Liver (tissue), 9 donors: ENCODE data around the gene SPOCK2. TPM values are rescaled to one million over a fixed set of nuclear protein-coding genes. Genes with fewer than 3 reads are reported as not detected.
A peak's percentile ranks its signal among the peaks of the same experiment; 100 is the strongest.

Experiments used
- DNase-seq: peaks from one replicate; pipeline ENCODE4 v3.0.0-alpha.2; 2017; ENCODE audit warnings: low spot score
- H3K27ac ChIP-seq, 2 donors: one replicate each; pipeline ENCODE4 v1.7.0; 2013; ENCODE audit warnings: inconsistent platforms in 2 of 2, low read length in 2 of 2, control low read depth in 1 of 2, low read depth in 1 of 2, mild to moderate bottlenecking in 1 of 2
- H3K27me3 ChIP-seq, 4 donors: one replicate each; pipeline versions ENCODE4 v1.6.1 to v1.7.0; 2013; ENCODE audit warnings: low read length in 3 of 4, inconsistent platforms in 1 of 4, mild to moderate bottlenecking in 1 of 4, moderate library complexity in 1 of 4; ENCODE audit not compliant: control insufficient read depth in 4 of 4, insufficient read depth in 4 of 4
- H3K36me3 ChIP-seq, 4 donors: one replicate each; pipeline versions ENCODE4 v1.6.1 to v1.7.0; 2013; ENCODE audit warnings: low read length in 3 of 4, mild to moderate bottlenecking in 3 of 4, low read depth in 1 of 4, moderate library complexity in 1 of 4; ENCODE audit not compliant: control insufficient read depth in 4 of 4, insufficient read depth in 3 of 4
- H3K4me1 ChIP-seq, 4 donors: one replicate each; pipeline versions ENCODE4 v1.6.1 to v1.7.0; 2013; ENCODE audit warnings: low read length in 3 of 4, mild to moderate bottlenecking in 3 of 4, moderate library complexity in 1 of 4; ENCODE audit not compliant: control insufficient read depth in 4 of 4, insufficient read depth in 4 of 4
- H3K4me3 ChIP-seq, 3 donors: one replicate each; pipeline versions ENCODE4 v1.6.1 to v1.7.0; 2013; ENCODE audit warnings: low read length in 3 of 3, control low read depth in 1 of 3, low read depth in 1 of 3, mild to moderate bottlenecking in 1 of 3
- H3K9ac ChIP-seq, 2 donors: one replicate each; pipeline ENCODE4 v1.7.0; 2013; ENCODE audit warnings: low read length in 2 of 2, mild to moderate bottlenecking in 2 of 2, moderate library complexity in 2 of 2, control low read depth in 1 of 2, low read depth in 1 of 2
- H3K9me3 ChIP-seq, 4 donors: one replicate each; pipeline versions ENCODE4 v1.6.1 to v1.7.0; 2013; ENCODE audit warnings: low read length in 3 of 4; ENCODE audit not compliant: control insufficient read depth in 4 of 4
- EGR1 ChIP-seq, 2 donors: IDR thresholded peaks; 2 replicates each; pipeline ENCODE4 v1.6.1; 2016 to 2018; ENCODE audit warnings: antibody characterized with exemption in 2 of 2, low read depth in 2 of 2
- FOXA1 ChIP-seq: IDR thresholded peaks from 2 replicates; pipeline ENCODE4 v1.6.1; 2016; ENCODE audit warnings: antibody characterized with exemption
- FOXA2 ChIP-seq: IDR thresholded peaks from 2 replicates; pipeline ENCODE4 v1.6.1; 2016; ENCODE audit warnings: antibody characterized with exemption
- GABPA ChIP-seq, 2 donors: IDR thresholded peaks in 1 of 2; conservative IDR thresholded peaks in 1 of 2; 2 replicates each; pipeline ENCODE4 v1.6.1; 2016; ENCODE audit warnings: antibody characterized with exemption in 2 of 2, mild to moderate bottlenecking in 1 of 2, moderate library complexity in 1 of 2
- HNF4A ChIP-seq, 2 donors: conservative IDR thresholded peaks; 2 replicates each; pipeline ENCODE4 v1.6.1; 2016; ENCODE audit warnings: antibody characterized with exemption in 2 of 2, mild to moderate bottlenecking in 2 of 2
- HNF4G ChIP-seq: IDR thresholded peaks from 2 replicates; pipeline ENCODE4 v1.6.1; 2016; ENCODE audit warnings: antibody characterized with exemption
- JUND ChIP-seq, 2 donors: IDR thresholded peaks; 2 replicates each; pipeline ENCODE4 v1.6.1; 2016; ENCODE audit warnings: antibody characterized with exemption in 2 of 2
- NR2F2 ChIP-seq: IDR thresholded peaks from 2 replicates; pipeline ENCODE4 v1.6.1; 2016; ENCODE audit warnings: antibody characterized with exemption
- RAD21 ChIP-seq, 2 donors: IDR thresholded peaks; 2 replicates each; pipeline ENCODE4 v1.6.1; 2016; ENCODE audit warnings: antibody characterized with exemption in 2 of 2, mild to moderate bottlenecking in 2 of 2
- RXRA ChIP-seq, 2 donors: IDR thresholded peaks; 2 replicates each; pipeline ENCODE4 v1.6.1; 2017 to 2018; ENCODE audit warnings: antibody characterized with exemption in 2 of 2, mild to moderate bottlenecking in 1 of 2
- SP1 ChIP-seq: IDR thresholded peaks from 2 replicates; pipeline ENCODE4 v1.6.1; 2018; ENCODE audit warnings: antibody characterized with exemption, mild to moderate bottlenecking
- TAF1 ChIP-seq: conservative IDR thresholded peaks from 2 replicates; pipeline ENCODE4 v1.6.1; 2016; ENCODE audit warnings: antibody characterized with exemption, mild to moderate bottlenecking
- WGBS: extraction: QIAGEN DNeasy Blood & Tissue Kit; methylation state at CpG from one replicate; pipeline ENCODE4 v1.1.7; 2013; 5-methylcytosine and 5-hydroxymethylcytosine counted together
- polyA plus RNA-seq, 2 donors: library from polyadenylated mRNA; stranded (reverse) in 1 of 2; unstranded in 1 of 2; fragments of 200-250 nt in 1 of 2; fragments of >200 nt in 1 of 2; fragmentation: Nextera tagmentation in 1 of 2; extraction: Ambion mirVana in 1 of 2; gene quantifications; one replicate each; pipeline versions ENCODE4 v1.2.1 to v1.2.3, GENCODE V29; 2013 to 2015
- total RNA-seq, 2 donors: library from RNA; depleted of rRNA; stranded (reverse); fragments of >200 nt; gene quantifications; one replicate each; pipeline ENCODE4 v1.2.3, GENCODE V29; 2014
- TF ChIP-seq, protein P1 (sequence below): IDR thresholded peaks from 2 replicates; pipeline ENCODE4 v1.6.1; 2016; ENCODE audit warnings: antibody characterized with exemption
- TF ChIP-seq, protein P2 (sequence below): fragments of 150-350 bp; IDR thresholded peaks from 2 replicates; pipeline ENCODE4 v1.5.1; 2017; ENCODE audit warnings: improper control_type of control experiment, low read depth, low read length; ENCODE audit not compliant: missing input control
- TF ChIP-seq, protein P3 (sequence below): IDR thresholded peaks from 2 replicates; pipeline ENCODE4 v1.6.1; 2016; ENCODE audit warnings: antibody characterized with exemption, mild to moderate bottlenecking
- TF ChIP-seq, protein P4 (sequence below): IDR thresholded peaks from 2 replicates; pipeline ENCODE4 v1.6.1; 2016; ENCODE audit warnings: antibody characterized with exemption
- donor health status: healthy.
- donor health status: healthy.
- donor health status: healthy.
- donor health status: healthy.
- donor health status: healthy.

Gene SPOCK2
- total and polyA plus RNA-seq, 4 donors, result 0.36 to 1.7 (median 0.64) TPM

DNA sequence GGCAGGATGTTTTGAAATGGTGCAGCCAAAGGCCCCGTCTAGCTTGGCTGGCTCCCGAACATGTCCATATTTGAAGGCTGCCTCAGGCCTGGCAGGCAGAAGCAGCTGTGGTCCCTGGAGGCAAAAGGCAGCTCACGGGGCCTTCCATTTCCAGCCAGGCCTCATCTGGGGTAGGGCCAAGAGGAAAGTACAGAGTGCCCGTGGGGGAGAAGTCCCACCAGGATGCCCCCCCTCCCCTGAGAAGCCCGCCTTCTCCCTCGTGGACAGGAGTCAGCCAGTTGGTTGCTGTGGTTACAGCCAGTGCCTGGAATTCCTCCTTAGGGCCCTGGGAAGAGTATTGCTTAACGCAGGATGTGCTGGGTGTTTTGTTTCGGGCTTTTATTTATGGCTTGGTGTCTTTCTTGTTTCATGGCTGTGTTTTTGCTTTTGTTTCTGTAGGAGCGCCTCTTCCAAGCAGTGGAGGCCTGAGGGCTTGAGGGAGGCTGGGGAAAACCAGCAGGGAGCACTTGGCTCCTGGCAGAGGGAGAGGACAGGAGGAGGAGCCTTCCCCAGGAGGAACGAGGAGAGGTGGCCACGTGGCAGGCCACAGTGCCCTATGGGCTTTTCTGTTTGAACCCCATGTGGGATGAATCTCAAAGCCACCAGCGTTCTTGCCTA lies 78.8 kb downstream of the SPOCK2 start:
- peaks cover 0 to 8% (median 0%) of the 10 kb centered on the region in 4 donors for H3K4me1 ChIP-seq
- H3K36me3 ChIP-seq, result no peaks in the 10 kb centered on the region
- WGBS, result 67% methylated on average over 12 of the region's 12 CpGs
- no peaks in the 10 kb centered on the region for H3K27me3 ChIP-seq
- no peak overlapping the region for H3K4me3 ChIP-seq
- peak overlapping the region; percentile 58 to 78 for H3K27ac ChIP-seq
- no peaks in the 10 kb centered on the region for H3K9me3 ChIP-seq
- no peak for DNase-seq
- TF ChIP-seq, protein P1, sequence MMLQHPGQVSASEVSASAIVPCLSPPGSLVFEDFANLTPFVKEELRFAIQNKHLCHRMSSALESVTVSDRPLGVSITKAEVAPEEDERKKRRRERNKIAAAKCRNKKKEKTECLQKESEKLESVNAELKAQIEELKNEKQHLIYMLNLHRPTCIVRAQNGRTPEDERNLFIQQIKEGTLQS, result no peak
- TF ChIP-seq RAD21 (IDR thresholded peaks at IDR 0.05) (no peak), JUND (IDR thresholded peaks at IDR 0.05) (no peak), HNF4A (conservative IDR thresholded peaks at IDR 0.05) (no peak), SP1 (peak; percentile 44), EGR1 (IDR thresholded peaks at IDR 0.05; ENCODE audit: low read depth in 2 of 2) (no peak), TAF1 (no peak), NR2F2 (peak; percentile 62), RXRA (IDR thresholded peaks at IDR 0.05) (peak; percentile 7 to 8)
- TF ChIP-seq, protein P2, sequence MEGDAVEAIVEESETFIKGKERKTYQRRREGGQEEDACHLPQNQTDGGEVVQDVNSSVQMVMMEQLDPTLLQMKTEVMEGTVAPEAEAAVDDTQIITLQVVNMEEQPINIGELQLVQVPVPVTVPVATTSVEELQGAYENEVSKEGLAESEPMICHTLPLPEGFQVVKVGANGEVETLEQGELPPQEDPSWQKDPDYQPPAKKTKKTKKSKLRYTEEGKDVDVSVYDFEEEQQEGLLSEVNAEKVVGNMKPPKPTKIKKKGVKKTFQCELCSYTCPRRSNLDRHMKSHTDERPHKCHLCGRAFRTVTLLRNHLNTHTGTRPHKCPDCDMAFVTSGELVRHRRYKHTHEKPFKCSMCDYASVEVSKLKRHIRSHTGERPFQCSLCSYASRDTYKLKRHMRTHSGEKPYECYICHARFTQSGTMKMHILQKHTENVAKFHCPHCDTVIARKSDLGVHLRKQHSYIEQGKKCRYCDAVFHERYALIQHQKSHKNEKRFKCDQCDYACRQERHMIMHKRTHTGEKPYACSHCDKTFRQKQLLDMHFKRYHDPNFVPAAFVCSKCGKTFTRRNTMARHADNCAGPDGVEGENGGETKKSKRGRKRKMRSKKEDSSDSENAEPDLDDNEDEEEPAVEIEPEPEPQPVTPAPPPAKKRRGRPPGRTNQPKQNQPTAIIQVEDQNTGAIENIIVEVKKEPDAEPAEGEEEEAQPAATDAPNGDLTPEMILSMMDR, result no peak
- TF ChIP-seq, protein P3, sequence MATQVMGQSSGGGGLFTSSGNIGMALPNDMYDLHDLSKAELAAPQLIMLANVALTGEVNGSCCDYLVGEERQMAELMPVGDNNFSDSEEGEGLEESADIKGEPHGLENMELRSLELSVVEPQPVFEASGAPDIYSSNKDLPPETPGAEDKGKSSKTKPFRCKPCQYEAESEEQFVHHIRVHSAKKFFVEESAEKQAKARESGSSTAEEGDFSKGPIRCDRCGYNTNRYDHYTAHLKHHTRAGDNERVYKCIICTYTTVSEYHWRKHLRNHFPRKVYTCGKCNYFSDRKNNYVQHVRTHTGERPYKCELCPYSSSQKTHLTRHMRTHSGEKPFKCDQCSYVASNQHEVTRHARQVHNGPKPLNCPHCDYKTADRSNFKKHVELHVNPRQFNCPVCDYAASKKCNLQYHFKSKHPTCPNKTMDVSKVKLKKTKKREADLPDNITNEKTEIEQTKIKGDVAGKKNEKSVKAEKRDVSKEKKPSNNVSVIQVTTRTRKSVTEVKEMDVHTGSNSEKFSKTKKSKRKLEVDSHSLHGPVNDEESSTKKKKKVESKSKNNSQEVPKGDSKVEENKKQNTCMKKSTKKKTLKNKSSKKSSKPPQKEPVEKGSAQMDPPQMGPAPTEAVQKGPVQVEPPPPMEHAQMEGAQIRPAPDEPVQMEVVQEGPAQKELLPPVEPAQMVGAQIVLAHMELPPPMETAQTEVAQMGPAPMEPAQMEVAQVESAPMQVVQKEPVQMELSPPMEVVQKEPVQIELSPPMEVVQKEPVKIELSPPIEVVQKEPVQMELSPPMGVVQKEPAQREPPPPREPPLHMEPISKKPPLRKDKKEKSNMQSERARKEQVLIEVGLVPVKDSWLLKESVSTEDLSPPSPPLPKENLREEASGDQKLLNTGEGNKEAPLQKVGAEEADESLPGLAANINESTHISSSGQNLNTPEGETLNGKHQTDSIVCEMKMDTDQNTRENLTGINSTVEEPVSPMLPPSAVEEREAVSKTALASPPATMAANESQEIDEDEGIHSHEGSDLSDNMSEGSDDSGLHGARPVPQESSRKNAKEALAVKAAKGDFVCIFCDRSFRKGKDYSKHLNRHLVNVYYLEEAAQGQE, result no peak
- TF ChIP-seq, protein P4, sequence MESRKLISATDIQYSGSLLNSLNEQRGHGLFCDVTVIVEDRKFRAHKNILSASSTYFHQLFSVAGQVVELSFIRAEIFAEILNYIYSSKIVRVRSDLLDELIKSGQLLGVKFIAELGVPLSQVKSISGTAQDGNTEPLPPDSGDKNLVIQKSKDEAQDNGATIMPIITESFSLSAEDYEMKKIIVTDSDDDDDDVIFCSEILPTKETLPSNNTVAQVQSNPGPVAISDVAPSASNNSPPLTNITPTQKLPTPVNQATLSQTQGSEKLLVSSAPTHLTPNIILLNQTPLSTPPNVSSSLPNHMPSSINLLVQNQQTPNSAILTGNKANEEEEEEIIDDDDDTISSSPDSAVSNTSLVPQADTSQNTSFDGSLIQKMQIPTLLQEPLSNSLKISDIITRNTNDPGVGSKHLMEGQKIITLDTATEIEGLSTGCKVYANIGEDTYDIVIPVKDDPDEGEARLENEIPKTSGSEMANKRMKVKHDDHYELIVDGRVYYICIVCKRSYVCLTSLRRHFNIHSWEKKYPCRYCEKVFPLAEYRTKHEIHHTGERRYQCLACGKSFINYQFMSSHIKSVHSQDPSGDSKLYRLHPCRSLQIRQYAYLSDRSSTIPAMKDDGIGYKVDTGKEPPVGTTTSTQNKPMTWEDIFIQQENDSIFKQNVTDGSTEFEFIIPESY, result no peak
- no peak overlapping the region for H3K9ac ChIP-seq

DNA sequence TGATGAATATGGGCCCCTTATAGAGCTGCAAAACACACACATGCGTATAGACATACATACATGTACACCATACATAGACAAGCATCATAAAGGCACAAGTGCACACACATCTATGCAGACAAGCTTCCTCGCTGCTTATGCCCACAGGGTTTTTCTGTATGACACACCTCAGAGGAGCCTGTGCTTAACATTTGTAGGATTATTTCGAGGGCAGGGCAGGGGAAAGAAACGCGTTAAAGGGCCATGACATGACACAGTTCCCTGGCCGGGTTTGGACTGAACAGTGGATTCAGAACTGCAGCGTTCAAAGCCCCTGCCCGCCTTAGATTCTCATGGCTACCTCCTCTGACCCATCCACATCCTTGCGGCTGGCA lies 79.3 kb downstream of the SPOCK2 start:
- Histone ChIP-seq H3K27ac (peak overlapping the region; percentile 58 to 78), H3K27me3 (no peaks in the 10 kb centered on the region), H3K36me3 (no peaks in the 10 kb centered on the region), H3K4me1 (peaks cover 0 to 8% (median 0%) of the 10 kb centered on the region in 4 donors), H3K9ac (no peak overlapping the region), H3K9me3 (no peaks in the 10 kb centered on the region), H3K4me3 (no peak overlapping the region)
- DNase-seq, result no peak
- 81% methylated on average over 9 of the region's 9 CpGs for WGBS
- TF ChIP-seq SP1, result no peak
- no peak for TF ChIP-seq FOXA1
- TF ChIP-seq GABPA (IDR thresholded peaks at IDR 0.05 in 1 of 2, conservative IDR thresholded peaks at IDR 0.05 in 1 of 2), result no peak
- TF ChIP-seq NR2F2, result no peak
- TF ChIP-seq, protein P2, result no peak
- no peak for TF ChIP-seq FOXA2
- TF ChIP-seq, protein P1, result no peak
- TF ChIP-seq RXRA (IDR thresholded peaks at IDR 0.05), result no peak
- no peak for TF ChIP-seq TAF1
- TF ChIP-seq JUND (IDR thresholded peaks at IDR 0.05), result no peak
- no peak for TF ChIP-seq HNF4G
- TF ChIP-seq, protein P3, result no peak
- no peak for TF ChIP-seq EGR1 (IDR thresholded peaks at IDR 0.05; ENCODE audit: low read depth in 2 of 2)
- TF ChIP-seq HNF4A (conservative IDR thresholded peaks at IDR 0.05), result no peak
